Cortex of kidney (tissue), 1 donor: ENCODE data around the gene MYO3A.
"Not testable (repeated sequence)": the region's sequence is repeated elsewhere in the genome, so short reads cannot be mapped to it uniquely, and the experiment has no call there.

Experiments
- DNase-seq: peaks from one replicate; lab custom pipeline; 2025; lab: John Stamatoyannopoulos, UW

MYO3A gene

GRCh38 chr10:25988583-25988982, 54.6 kb downstream of the MYO3A start:
- DNase-seq: no peak

GRCh38 chr10:25989951-25990350, 55.9 kb downstream of the MYO3A start:
- DNase-seq: no peak

- DNase-seq: no peak
Observed at GRCh38 chr10:25999295-25999981, 65.4 kb downstream of the MYO3A start.

- DNase-seq: no peak
Observed at GRCh38 chr10:26000971-26001370, 66.9 kb downstream of the MYO3A start.

- not testable (repeated sequence) for DNase-seq
Observed at GRCh38 chr10:26002466-26002865, 68.4 kb downstream of the MYO3A start.

- DNase-seq: no peak
Observed at GRCh38 chr10:26015092-26015491, 81.1 kb downstream of the MYO3A start.

GRCh38 chr10:26022831-26023230, 88.8 kb downstream of the MYO3A start:
- DNase-seq: no peak

- DNase-seq: no peak
Observed at GRCh38 chr10:26024303-26024702, 90.3 kb downstream of the MYO3A start.

- no peak for DNase-seq
Observed at GRCh38 chr10:26025523-26025922, 91.5 kb downstream of the MYO3A start.

GRCh38 chr10:26029858-26030257, 95.8 kb downstream of the MYO3A start:
- DNase-seq: no peak

GRCh38 chr10:26031300-26031699, 97.3 kb downstream of the MYO3A start:
- no peak for DNase-seq

- no peak for DNase-seq
Observed at GRCh38 chr10:26043469-26043868, 109.4 kb downstream of the MYO3A start.

- no peak for DNase-seq
Observed at GRCh38 chr10:26044141-26044749, 110.2 kb downstream of the MYO3A start.

- DNase-seq: no peak
Observed at GRCh38 chr10:26046073-26046700, 112.2 kb downstream of the MYO3A start.

- DNase-seq: no peak
Observed at GRCh38 chr10:26048756-26049155, 114.7 kb downstream of the MYO3A start.

- no peak for DNase-seq
Observed at GRCh38 chr10:26052326-26052725, 118.3 kb downstream of the MYO3A start.

- DNase-seq: no peak
Observed at GRCh38 chr10:26057466-26057865, 123.4 kb downstream of the MYO3A start.

GRCh38 chr10:26064106-26064505, 130.1 kb downstream of the MYO3A start:
- DNase-seq: no peak

- DNase-seq: no peak
Observed at GRCh38 chr10:26067680-26068079, 133.7 kb downstream of the MYO3A start.

GRCh38 chr10:26080971-26081370, 146.9 kb downstream of the MYO3A start:
- DNase-seq: not testable (repeated sequence)

- DNase-seq: no peak
Observed at GRCh38 chr10:26081459-26081858, 147.4 kb downstream of the MYO3A start.

- DNase-seq: no peak
Observed at GRCh38 chr10:26085549-26085948, 151.5 kb downstream of the MYO3A start.

- no peak for DNase-seq
Observed at GRCh38 chr10:26087666-26088065, 153.6 kb downstream of the MYO3A start.
